Frontal cortex (tissue), 4 donors: Measurements from ENCODE around the gene MACO1. TPM values are rescaled to one million over a fixed set of nuclear protein-coding genes. Genes with fewer than 3 reads are reported as not detected.
"Not testable (repeated sequence)": the region's sequence is repeated elsewhere in the genome, so short reads cannot be mapped to it uniquely, and the experiment has no call there.

Experiments used
- DNase-seq, 2 donors: peaks; one replicate each; pipeline ENCODE4 v3.0.0; 2012; ENCODE audit warnings: low spot score in 2 of 2
- FAIRE-seq: peaks from 2 replicates; lab custom pipeline; 2012; peaks lifted over from hg19 to GRCh38; lab: Jason Lieb, UNC
- total RNA-seq: library from RNA; depleted of rRNA; stranded (reverse); fragments of >200 nt; gene quantifications from one replicate; pipeline ENCODE4 v1.2.3, GENCODE V29; 2014
- donor health status: control.
- donor health status: control.
- donor health status: control.

MACO1 gene
- total RNA-seq, 1 donor from 2014 or later: 103 TPM

GRCh38 chr1:25447547-25447946, 16.9 kb downstream of the MACO1 start:
- FAIRE-seq (no peak), DNase-seq (no peak)

GRCh38 chr1:25450891-25451290, 20.2 kb downstream of the MACO1 start:
- DNase-seq: no peak
- FAIRE-seq: no peak

- no peak for FAIRE-seq
- no peak for DNase-seq
Measured at GRCh38 chr1:25451908-25452307, 21.2 kb downstream of the MACO1 start.

- FAIRE-seq: no peak
Measured at GRCh38 chr1:25456502-25456901, 25.8 kb downstream of the MACO1 start.

GRCh38 chr1:25458541-25459298, 28.0 kb downstream of the MACO1 start:
- FAIRE-seq (no peak), DNase-seq (no peak)

More at GRCh38 chr1:25456502-25456901, 25.8 kb downstream of the MACO1 start:
- no peak for DNase-seq

- DNase-seq: no peak
- FAIRE-seq: no peak
Measured at GRCh38 chr1:25460020-25460419, 29.3 kb downstream of the MACO1 start.

GRCh38 chr1:25460816-25461215, 30.1 kb downstream of the MACO1 start:
- FAIRE-seq, DNase-seq: not testable (repeated sequence)

- FAIRE-seq: no peak
- no peak for DNase-seq
Measured at GRCh38 chr1:25461849-25462248, 31.2 kb downstream of the MACO1 start.

GRCh38 chr1:25462732-25463131, 32.0 kb downstream of the MACO1 start:
- DNase-seq: no peak
- FAIRE-seq: no peak

GRCh38 chr1:25467193-25467592, 36.5 kb downstream of the MACO1 start:
- no peak for FAIRE-seq

GRCh38 chr1:25467616-25468015, 36.9 kb downstream of the MACO1 start:
- DNase-seq (no peak), FAIRE-seq (no peak)

More at GRCh38 chr1:25467193-25467592, 36.5 kb downstream of the MACO1 start:
- DNase-seq: no peak

- DNase-seq (no peak), FAIRE-seq (no peak)
Measured at GRCh38 chr1:25468033-25468432, 37.3 kb downstream of the MACO1 start.

- FAIRE-seq (no peak), DNase-seq (no peak)
Measured at GRCh38 chr1:25469177-25469576, 38.5 kb downstream of the MACO1 start.

GRCh38 chr1:25472471-25472870, 41.8 kb downstream of the MACO1 start:
- FAIRE-seq: no peak
- no peak for DNase-seq

GRCh38 chr1:25473653-25474225, 43.0 kb downstream of the MACO1 start:
- FAIRE-seq (no peak), DNase-seq (no peak)

GRCh38 chr1:25474439-25475047, 43.8 kb downstream of the MACO1 start:
- FAIRE-seq: no peak
- DNase-seq: no peak

GRCh38 chr1:25476186-25477097, 45.7 kb downstream of the MACO1 start:
- DNase-seq (no peak), FAIRE-seq (no peak)

- DNase-seq: no peak
- no peak for FAIRE-seq
Measured at GRCh38 chr1:25477448-25478034, 46.8 kb downstream of the MACO1 start.

GRCh38 chr1:25478633-25479032, 47.9 kb downstream of the MACO1 start:
- no peak for FAIRE-seq
- DNase-seq: no peak

- no peak for FAIRE-seq
- no peak for DNase-seq
Measured at GRCh38 chr1:25481625-25482024, 50.9 kb downstream of the MACO1 start.
